ENCODE measurements around the gene HES4. TPM values are rescaled to one million over a fixed set of nuclear protein-coding genes. Genes with fewer than 3 reads are reported as not detected.
A peak's percentile ranks its signal among the peaks of the same experiment; 100 is the strongest.

HES4 gene
- total and polyA plus RNA-seq, 3 experiments from 2014 or later, result 0.24 to 0.62 TPM; not detected in 1

- Histone ChIP-seq H3K4me3 (ENCODE audit: low read length) (no peak overlapping the region), H3K27me3 (ENCODE audit: insufficient read depth, low read length, poor library complexity, severe bottlenecking) (no peaks in the 10 kb centered on the region), H3K9me3 (ENCODE audit: low read length) (no peaks in the 10 kb centered on the region), H3K36me3 (ENCODE audit: insufficient read depth, low read length) (no peaks in the 10 kb centered on the region), H3K27ac (ENCODE audit: low read depth, low read length) (no peak overlapping the region), H3K4me1 (ENCODE audit: insufficient read depth, low read length) (peaks cover 13% of the 10 kb centered on the region)
- Mint-ChIP-seq H3K36me3 (no peaks in the 10 kb centered on the region), H3K4me1 (peaks cover 0 to 14% (median 5%) of the 10 kb centered on the region in 3 donors), H3K9me3 (no peaks in the 10 kb centered on the region), H3K27ac (no peak overlapping the region), H3K27me3 (peaks cover 0 to 3% of the 10 kb centered on the region in 2 donors), H3K4me3 (peak overlapping the region in 1 of 7 donors; percentile 50)
- CTCF ChIA-PET, result no interaction called here
- POLR2A ChIA-PET, result interaction anchor here (0.6 kb wide), 1 partner anchor 16 kb away, joined by 10 read pairs; no protein-coding TSS in a partner anchor
- no peak for DNase-seq
Observed at GRCh38 chr1:1023700-1024099, 23.8 kb upstream of the HES4 start.

GRCh38 chr1:1022302-1023009 is 22.6 kb upstream of the HES4 start:
- H3K27ac ChIP-seq (ENCODE audit: low read depth, low read length), result no peak overlapping the region
- H3K4me1 Mint-ChIP-seq, result peaks cover 2 to 15% (median 6%) of the 10 kb centered on the region in 3 donors
- no peaks in the 10 kb centered on the region for H3K36me3 ChIP-seq (ENCODE audit: insufficient read depth, low read length)
- no peaks in the 10 kb centered on the region for H3K27me3 ChIP-seq (ENCODE audit: insufficient read depth, low read length, poor library complexity, severe bottlenecking)
- H3K36me3 Mint-ChIP-seq, result no peaks in the 10 kb centered on the region
- ChIA-PET POLR2A (no interaction called here), CTCF (interaction anchor here (1.2 kb wide), 1 partner anchor 9 kb away, joined by 5 read pairs; the partner anchor contains the start of gene ISG15)
- peaks cover 13% of the 10 kb centered on the region for H3K4me1 ChIP-seq (ENCODE audit: insufficient read depth, low read length)
- peak overlapping the region in 6 of 7 donors; percentile 15 to 86 (median 28) for H3K4me3 Mint-ChIP-seq
- H3K27ac Mint-ChIP-seq, result no peak overlapping the region
- no peaks in the 10 kb centered on the region for H3K9me3 ChIP-seq (ENCODE audit: low read length)
- H3K27me3 Mint-ChIP-seq, result peaks cover 0 to 3% of the 10 kb centered on the region in 2 donors
- no peak for DNase-seq
- H3K4me3 ChIP-seq (ENCODE audit: low read length), result no peak overlapping the region
- H3K9me3 Mint-ChIP-seq, result no peaks in the 10 kb centered on the region

GRCh38 chr1:1021920-1022259 is 22.0 kb upstream of the HES4 start:
- H3K9me3 ChIP-seq (ENCODE audit: low read length), result no peaks in the 10 kb centered on the region
- Mint-ChIP-seq H3K27ac (no peak overlapping the region), H3K27me3 (peaks cover 0 to 3% of the 10 kb centered on the region in 2 donors), H3K9me3 (no peaks in the 10 kb centered on the region), H3K4me3 (peak overlapping the region in 2 of 7 donors; percentile 20 to 34), H3K36me3 (no peaks in the 10 kb centered on the region), H3K4me1 (peaks cover 6 to 20% (median 10%) of the 10 kb centered on the region in 3 donors)
- CTCF ChIA-PET, result interaction anchor here (1.2 kb wide), 1 partner anchor 8 kb away, joined by 5 read pairs; the partner anchor contains the start of gene ISG15
- DNase-seq, result no peak
- H3K36me3 ChIP-seq (ENCODE audit: insufficient read depth, low read length), result no peaks in the 10 kb centered on the region
- H3K4me3 ChIP-seq (ENCODE audit: low read length), result no peak overlapping the region
- no peak overlapping the region for H3K27ac ChIP-seq (ENCODE audit: low read depth, low read length)
- POLR2A ChIA-PET, result no interaction called here
- no peaks in the 10 kb centered on the region for H3K27me3 ChIP-seq (ENCODE audit: insufficient read depth, low read length, poor library complexity, severe bottlenecking)
- peaks cover 13% of the 10 kb centered on the region for H3K4me1 ChIP-seq (ENCODE audit: insufficient read depth, low read length)

- Histone ChIP-seq H3K4me3 (ENCODE audit: low read length) (no peak overlapping the region), H3K4me1 (ENCODE audit: insufficient read depth, low read length) (peaks cover 13% of the 10 kb centered on the region), H3K27ac (ENCODE audit: low read depth, low read length) (no peak overlapping the region), H3K9me3 (ENCODE audit: low read length) (no peaks in the 10 kb centered on the region), H3K36me3 (ENCODE audit: insufficient read depth, low read length) (no peaks in the 10 kb centered on the region), H3K27me3 (ENCODE audit: insufficient read depth, low read length, poor library complexity, severe bottlenecking) (no peaks in the 10 kb centered on the region)
- ChIA-PET CTCF (interaction anchor here (1.2 kb wide), 1 partner anchor 8 kb away, joined by 5 read pairs; the partner anchor contains the start of gene ISG15), POLR2A (no interaction called here)
- Mint-ChIP-seq H3K27ac (peak overlapping the region in 1 of 8 donors; percentile 14), H3K36me3 (no peaks in the 10 kb centered on the region), H3K9me3 (no peaks in the 10 kb centered on the region), H3K4me1 (peaks cover 6 to 20% (median 10%) of the 10 kb centered on the region in 3 donors), H3K27me3 (peaks cover 0 to 3% of the 10 kb centered on the region in 2 donors), H3K4me3 (peak overlapping the region in 5 of 7 donors; percentile 24 to 72 (median 46))
- DNase-seq, result no peak
Observed at GRCh38 chr1:1021010-1021919, 21.4 kb upstream of the HES4 start.

- Histone ChIP-seq H3K4me1 (ENCODE audit: insufficient read depth, low read length) (peaks cover 13% of the 10 kb centered on the region), H3K9me3 (ENCODE audit: low read length) (no peaks in the 10 kb centered on the region), H3K36me3 (ENCODE audit: insufficient read depth, low read length) (no peaks in the 10 kb centered on the region), H3K27ac (ENCODE audit: low read depth, low read length) (peak overlapping the region; percentile 24), H3K4me3 (ENCODE audit: low read length) (no peak overlapping the region), H3K27me3 (ENCODE audit: insufficient read depth, low read length, poor library complexity, severe bottlenecking) (no peaks in the 10 kb centered on the region)
- ChIA-PET POLR2A (no interaction called here), CTCF (no interaction called here)
- Mint-ChIP-seq H3K4me3 (peak overlapping the region in 1 of 7 donors; percentile 52), H3K36me3 (no peaks in the 10 kb centered on the region), H3K27me3 (peaks cover 0 to 3% of the 10 kb centered on the region in 2 donors), H3K27ac (no peak overlapping the region), H3K4me1 (peaks cover 6 to 20% (median 10%) of the 10 kb centered on the region in 3 donors), H3K9me3 (no peaks in the 10 kb centered on the region)
- DNase-seq, result peak in 1 of 5 donors; percentile 38
Observed at GRCh38 chr1:1020415-1021009, 20.6 kb upstream of the HES4 start.

- no peaks in the 10 kb centered on the region for H3K9me3 ChIP-seq (ENCODE audit: low read length)
- H3K4me1 ChIP-seq (ENCODE audit: insufficient read depth, low read length), result peaks cover 14% of the 10 kb centered on the region
- POLR2A ChIA-PET, result no interaction called here
- CTCF ChIA-PET, result interaction anchor here (0.8 to 1.4 kb wide), 2 partner anchors 16 to 97 kb away, joined by 4 read pairs; no protein-coding TSS in a partner anchor
- H3K36me3 Mint-ChIP-seq, result no peaks in the 10 kb centered on the region
- H3K27me3 Mint-ChIP-seq, result peaks cover 0 to 3% of the 10 kb centered on the region in 2 donors
- peak within 1 kb of the TSS; percentile 30 to 84 (median 62) for H3K4me3 Mint-ChIP-seq
- DNase-seq, result peak in 2 of 5 donors; percentile 29 to 48
- peak within 1 kb of the TSS in 1 of 8 donors; percentile 73 for H3K27ac Mint-ChIP-seq
- peak within 1 kb of the TSS; percentile 24 for H3K27ac ChIP-seq (ENCODE audit: low read depth, low read length)
- no peaks in the 10 kb centered on the region for H3K36me3 ChIP-seq (ENCODE audit: insufficient read depth, low read length)
- no peaks in the 10 kb centered on the region for H3K9me3 Mint-ChIP-seq
- H3K4me1 Mint-ChIP-seq, result peaks cover 6 to 20% (median 10%) of the 10 kb centered on the region in 3 donors
- no peak within 1 kb of the TSS for H3K4me3 ChIP-seq (ENCODE audit: low read length)
- H3K27me3 ChIP-seq (ENCODE audit: insufficient read depth, low read length, poor library complexity, severe bottlenecking), result no peaks in the 10 kb centered on the region
Observed at GRCh38 chr1:1020000-1020404, 20.1 kb upstream of the HES4 start, which contains the start of gene AGRN. TSS of gene AGRN (plus strand) at chr1:1020120. CDS start at chr1:1020173, 53 bp downstream.

GRCh38 chr1:1019122-1019999 is 19.5 kb upstream of the HES4 start:
- Mint-ChIP-seq H3K27ac (peak overlapping the region in 1 of 8 donors; percentile 73), H3K36me3 (no peaks in the 10 kb centered on the region)

More at GRCh38 chr1:1019122-1019999, 19.5 kb upstream of the HES4 start:
- H3K9me3 ChIP-seq (ENCODE audit: low read length), result no peaks in the 10 kb centered on the region
- H3K36me3 ChIP-seq (ENCODE audit: insufficient read depth, low read length), result no peaks in the 10 kb centered on the region
- Mint-ChIP-seq H3K4me1 (peaks cover 9 to 25% (median 13%) of the 10 kb centered on the region in 3 donors), H3K9me3 (no peaks in the 10 kb centered on the region), H3K27me3 (peaks cover 0 to 3% of the 10 kb centered on the region in 2 donors), H3K4me3 (peak overlapping the region in 6 of 7 donors; percentile 49 to 84 (median 64))
- no peak overlapping the region for H3K27ac ChIP-seq (ENCODE audit: low read depth, low read length)
- no peak overlapping the region for H3K4me3 ChIP-seq (ENCODE audit: low read length)
- CTCF ChIA-PET, result interaction anchor here (0.6 to 3.6 kb wide), 9 partner anchors 15 to 356 kb away, joined by 3 to 18 read pairs (median 4); partner anchors contain the start of genes AURKAIP1, PERM1 and PLEKHN1
- peak; percentile 73 to 82 (median 74) for DNase-seq
- no peaks in the 10 kb centered on the region for H3K27me3 ChIP-seq (ENCODE audit: insufficient read depth, low read length, poor library complexity, severe bottlenecking)
- POLR2A ChIA-PET, result no interaction called here
- peaks cover 20% of the 10 kb centered on the region for H3K4me1 ChIP-seq (ENCODE audit: insufficient read depth, low read length)

All from CD8-positive, alpha-beta memory T cell (primary cell).